GM23338 (cell line): Measurements from ENCODE around the gene C2orf66. TPM values are rescaled to one million over a fixed set of nuclear protein-coding genes. Genes with fewer than 3 reads are reported as not detected.

ENCODE experiments used
- ATAC-seq: fragments of 200-7000 bp; cut with Tn5 transposase; 3 replicates; pipeline ENCODE4 v1.9.1; 2020
- DNase-seq: peaks from one replicate; pipeline ENCODE4 v3.0.0-alpha.2; 2015; ENCODE audit warnings: low spot score
- H2AFZ ChIP-seq: fragments of 200-600 bp; sonication (generic); 2 replicates; pipeline ENCODE4 v1.8.0; 2016; ENCODE audit warnings: antibody characterized with exemption, mild to moderate bottlenecking, moderate library complexity
- H3F3A ChIP-seq: fragments of 200-600 bp; sonication (generic); replicated peaks from 2 replicates; pipeline ENCODE4 v1.8.0; 2017; ENCODE audit warnings: antibody characterized with exemption, mixed run types, low read depth
- H3K27ac ChIP-seq: fragments of 200-600 bp; sonication (generic); 2 replicates; pipeline ENCODE4 v1.6.1; 2016; ENCODE audit warnings: low read depth
- H3K27me3 ChIP-seq: fragments of 200-600 bp; sonication (generic); 2 replicates; pipeline ENCODE4 v1.8.0; 2016; ENCODE audit warnings: mild to moderate bottlenecking, mixed run types, moderate library complexity; ENCODE audit not compliant: insufficient read depth
- H3K36me3 ChIP-seq: fragments of 200-600 bp; sonication (generic); 2 replicates; pipeline ENCODE4 v1.8.0; 2016; ENCODE audit warnings: mild to moderate bottlenecking; ENCODE audit not compliant: insufficient read depth
- H3K4me1 ChIP-seq: fragments of 200-600 bp; sonication (generic); 2 replicates; pipeline ENCODE4 v1.8.0; 2016; ENCODE audit warnings: mild to moderate bottlenecking, moderate library complexity; ENCODE audit not compliant: insufficient read depth
- H3K4me2 ChIP-seq: fragments of 200-600 bp; sonication (generic); 2 replicates; pipeline ENCODE4 v1.7.1; 2017; ENCODE audit warnings: mixed run types
- H3K4me3 ChIP-seq: fragments of 200-600 bp; sonication (generic); 2 replicates; pipeline ENCODE4 v1.6.1; 2016; ENCODE audit warnings: mixed run types
- H3K79me2 ChIP-seq: fragments of 200-600 bp; sonication (generic); replicated peaks from 2 replicates; pipeline ENCODE4 v1.8.0; 2017; ENCODE audit warnings: mild to moderate bottlenecking; ENCODE audit not compliant: insufficient read depth
- H3K9me2 ChIP-seq: fragments of 200-600 bp; sonication (generic); 2 replicates; pipeline ENCODE4 v1.8.0; 2017; ENCODE audit not compliant: insufficient read depth
- H4K20me1 ChIP-seq: fragments of 200-600 bp; sonication (generic); replicated peaks from 2 replicates; pipeline ENCODE4 v1.8.0; 2017; ENCODE audit warnings: mild to moderate bottlenecking; ENCODE audit not compliant: insufficient read depth
- H3K27ac Mint-ChIP-seq: 2 replicates; pipeline ENCODE4 v1.8.0; 2020; ENCODE audit warnings: inconsistent platforms, mild to moderate bottlenecking, moderate library complexity, mixed read lengths
- H3K27me3 Mint-ChIP-seq: 3 replicates; pipeline ENCODE4 v1.8.0; 2022; ENCODE audit warnings: low read depth, mild to moderate bottlenecking, moderate library complexity, mixed read lengths, inconsistent platforms; ENCODE audit not compliant: insufficient read depth, poor library complexity
- H3K36me3 Mint-ChIP-seq: 3 replicates; pipeline ENCODE4 v1.8.0; 2021; ENCODE audit warnings: low read depth, mild to moderate bottlenecking, inconsistent platforms, moderate library complexity, mixed read lengths
- H3K4me1 Mint-ChIP-seq: 3 replicates; pipeline ENCODE4 v1.8.0; 2020; ENCODE audit warnings: mild to moderate bottlenecking, inconsistent platforms, mixed read lengths
- H3K4me3 Mint-ChIP-seq: 3 replicates; pipeline ENCODE4 v1.8.0; 2021; ENCODE audit warnings: moderate library complexity, mild to moderate bottlenecking, inconsistent platforms, mixed read lengths
- H3K9me3 Mint-ChIP-seq: 3 replicates; pipeline ENCODE4 v1.8.0; 2020; ENCODE audit warnings: moderate library complexity, mild to moderate bottlenecking, inconsistent platforms, mixed read lengths
- EZH2 ChIP-seq: fragments of 200-600 bp; sonication (generic); IDR thresholded peaks from one replicate; pipeline ENCODE4 v1.8.0; 2017; ENCODE audit warnings: antibody characterized with exemption, mild to moderate bottlenecking, low read depth; ENCODE audit not compliant: unreplicated experiment
- JUNB ChIP-seq: IDR thresholded peaks from one replicate; pipeline ENCODE4 v1.6.1; 2016; ENCODE audit warnings: antibody characterized with exemption; ENCODE audit not compliant: unreplicated experiment
- POLR2AphosphoS5 ChIP-seq: IDR thresholded peaks from 2 replicates; pipeline ENCODE4 v1.6.1; 2016; ENCODE audit warnings: antibody characterized with exemption, low read depth
- REST ChIP-seq: IDR thresholded peaks from one replicate; pipeline ENCODE4 v1.6.1; 2018; ENCODE audit warnings: antibody characterized with exemption; ENCODE audit not compliant: unreplicated experiment
- STAT1 ChIP-seq: IDR thresholded peaks from one replicate; pipeline ENCODE4 v1.6.1; 2016; ENCODE audit warnings: antibody characterized with exemption; ENCODE audit not compliant: unreplicated experiment
- ZNF114 ChIP-seq: fragments of 250-450 bp; sonication (Bioruptor Pico); IDR thresholded peaks from 2 replicates; pipeline ENCODE4 v1.5.0; 2020; ENCODE audit warnings: mild to moderate bottlenecking, moderate library complexity
- ZNF331 ChIP-seq: fragments of 250-450 bp; sonication (Bioruptor Pico); IDR thresholded peaks from 2 replicates; pipeline ENCODE4 v1.5.0; 2020; ENCODE audit warnings: low read depth, mild to moderate bottlenecking, moderate library complexity
- polyA plus RNA-seq: library from polyadenylated mRNA; unstranded; fragments of >200 nt; fragmentation: Nextera tagmentation; extraction: Ambion mirVana; gene quantifications from 2 replicates; pipeline ENCODE4 v1.2.1, GENCODE V29; 2016
- total RNA-seq: library from RNA; depleted of rRNA; stranded (reverse); fragments of >200 nt; shearing (Covaris generic); gene quantifications from 2 replicates; pipeline ENCODE4 v1.2.3, GENCODE V29; 2014
- TF ChIP-seq, protein P1 (sequence below): IDR thresholded peaks from 2 replicates; pipeline ENCODE4 v1.6.1; 2016; ENCODE audit warnings: antibody characterized with exemption
- TF ChIP-seq, protein P2 (sequence below): fragments of 250-450 bp; sonication (Bioruptor Pico); IDR thresholded peaks from 2 replicates; pipeline ENCODE4 v1.5.0; 2020; ENCODE audit warnings: mild to moderate bottlenecking, moderate library complexity

Gene C2orf66
- total and polyA plus RNA-seq, 2 experiments from 2014 or later = not detected

DNA sequence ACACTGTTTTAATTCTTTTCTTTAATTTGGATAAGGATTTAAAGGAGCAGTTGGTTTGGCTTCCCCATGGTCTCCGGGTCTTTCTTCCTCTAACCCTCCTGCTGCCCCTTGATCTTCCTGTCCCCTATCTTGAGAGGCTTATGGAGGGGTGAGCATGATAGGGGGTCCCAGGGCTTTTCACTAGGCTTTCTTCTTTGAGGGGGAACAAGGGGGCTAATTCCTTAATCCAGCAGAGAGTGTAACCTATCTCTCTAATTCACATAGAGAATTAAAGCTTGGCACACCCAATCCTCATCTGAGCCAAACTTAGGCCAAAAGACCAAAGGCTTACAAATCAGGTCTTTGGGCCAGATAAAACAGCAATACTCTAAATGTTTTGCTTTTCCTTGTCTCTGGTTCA lies 21.5 kb upstream of the C2orf66 start:
- Histone ChIP-seq H4K20me1 (no peaks in the 10 kb centered on the region), H3K79me2 (no peaks in the 10 kb centered on the region), H3F3A (no peaks in the 10 kb centered on the region), H3K4me2 (no peak overlapping the region), H3K4me1 (no peaks in the 10 kb centered on the region), H3K4me3 (no peak overlapping the region), H3K27me3 (no peaks in the 10 kb centered on the region), H3K27ac (0 out of 2 replicates have a peak overlapping the region, but pooled peaks have one; percentile 20), H3K36me3 (no peaks in the 10 kb centered on the region), H3K9me2 (no peaks in the 10 kb centered on the region), H2AFZ (no peak overlapping the region)
- TF ChIP-seq EZH2 = no peak
- TF ChIP-seq JUNB = no peak
- TF ChIP-seq STAT1 = no peak
- no peak for TF ChIP-seq POLR2AphosphoS5
- TF ChIP-seq REST = no peak
- no peak for TF ChIP-seq ZNF114 (CRISPR knock-in tag)
- TF ChIP-seq, protein P1, sequence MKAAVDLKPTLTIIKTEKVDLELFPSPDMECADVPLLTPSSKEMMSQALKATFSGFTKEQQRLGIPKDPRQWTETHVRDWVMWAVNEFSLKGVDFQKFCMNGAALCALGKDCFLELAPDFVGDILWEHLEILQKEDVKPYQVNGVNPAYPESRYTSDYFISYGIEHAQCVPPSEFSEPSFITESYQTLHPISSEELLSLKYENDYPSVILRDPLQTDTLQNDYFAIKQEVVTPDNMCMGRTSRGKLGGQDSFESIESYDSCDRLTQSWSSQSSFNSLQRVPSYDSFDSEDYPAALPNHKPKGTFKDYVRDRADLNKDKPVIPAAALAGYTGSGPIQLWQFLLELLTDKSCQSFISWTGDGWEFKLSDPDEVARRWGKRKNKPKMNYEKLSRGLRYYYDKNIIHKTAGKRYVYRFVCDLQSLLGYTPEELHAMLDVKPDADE = no peak
- TF ChIP-seq ZNF331 (CRISPR knock-in tag) = no peak
- TF ChIP-seq, protein P2, sequence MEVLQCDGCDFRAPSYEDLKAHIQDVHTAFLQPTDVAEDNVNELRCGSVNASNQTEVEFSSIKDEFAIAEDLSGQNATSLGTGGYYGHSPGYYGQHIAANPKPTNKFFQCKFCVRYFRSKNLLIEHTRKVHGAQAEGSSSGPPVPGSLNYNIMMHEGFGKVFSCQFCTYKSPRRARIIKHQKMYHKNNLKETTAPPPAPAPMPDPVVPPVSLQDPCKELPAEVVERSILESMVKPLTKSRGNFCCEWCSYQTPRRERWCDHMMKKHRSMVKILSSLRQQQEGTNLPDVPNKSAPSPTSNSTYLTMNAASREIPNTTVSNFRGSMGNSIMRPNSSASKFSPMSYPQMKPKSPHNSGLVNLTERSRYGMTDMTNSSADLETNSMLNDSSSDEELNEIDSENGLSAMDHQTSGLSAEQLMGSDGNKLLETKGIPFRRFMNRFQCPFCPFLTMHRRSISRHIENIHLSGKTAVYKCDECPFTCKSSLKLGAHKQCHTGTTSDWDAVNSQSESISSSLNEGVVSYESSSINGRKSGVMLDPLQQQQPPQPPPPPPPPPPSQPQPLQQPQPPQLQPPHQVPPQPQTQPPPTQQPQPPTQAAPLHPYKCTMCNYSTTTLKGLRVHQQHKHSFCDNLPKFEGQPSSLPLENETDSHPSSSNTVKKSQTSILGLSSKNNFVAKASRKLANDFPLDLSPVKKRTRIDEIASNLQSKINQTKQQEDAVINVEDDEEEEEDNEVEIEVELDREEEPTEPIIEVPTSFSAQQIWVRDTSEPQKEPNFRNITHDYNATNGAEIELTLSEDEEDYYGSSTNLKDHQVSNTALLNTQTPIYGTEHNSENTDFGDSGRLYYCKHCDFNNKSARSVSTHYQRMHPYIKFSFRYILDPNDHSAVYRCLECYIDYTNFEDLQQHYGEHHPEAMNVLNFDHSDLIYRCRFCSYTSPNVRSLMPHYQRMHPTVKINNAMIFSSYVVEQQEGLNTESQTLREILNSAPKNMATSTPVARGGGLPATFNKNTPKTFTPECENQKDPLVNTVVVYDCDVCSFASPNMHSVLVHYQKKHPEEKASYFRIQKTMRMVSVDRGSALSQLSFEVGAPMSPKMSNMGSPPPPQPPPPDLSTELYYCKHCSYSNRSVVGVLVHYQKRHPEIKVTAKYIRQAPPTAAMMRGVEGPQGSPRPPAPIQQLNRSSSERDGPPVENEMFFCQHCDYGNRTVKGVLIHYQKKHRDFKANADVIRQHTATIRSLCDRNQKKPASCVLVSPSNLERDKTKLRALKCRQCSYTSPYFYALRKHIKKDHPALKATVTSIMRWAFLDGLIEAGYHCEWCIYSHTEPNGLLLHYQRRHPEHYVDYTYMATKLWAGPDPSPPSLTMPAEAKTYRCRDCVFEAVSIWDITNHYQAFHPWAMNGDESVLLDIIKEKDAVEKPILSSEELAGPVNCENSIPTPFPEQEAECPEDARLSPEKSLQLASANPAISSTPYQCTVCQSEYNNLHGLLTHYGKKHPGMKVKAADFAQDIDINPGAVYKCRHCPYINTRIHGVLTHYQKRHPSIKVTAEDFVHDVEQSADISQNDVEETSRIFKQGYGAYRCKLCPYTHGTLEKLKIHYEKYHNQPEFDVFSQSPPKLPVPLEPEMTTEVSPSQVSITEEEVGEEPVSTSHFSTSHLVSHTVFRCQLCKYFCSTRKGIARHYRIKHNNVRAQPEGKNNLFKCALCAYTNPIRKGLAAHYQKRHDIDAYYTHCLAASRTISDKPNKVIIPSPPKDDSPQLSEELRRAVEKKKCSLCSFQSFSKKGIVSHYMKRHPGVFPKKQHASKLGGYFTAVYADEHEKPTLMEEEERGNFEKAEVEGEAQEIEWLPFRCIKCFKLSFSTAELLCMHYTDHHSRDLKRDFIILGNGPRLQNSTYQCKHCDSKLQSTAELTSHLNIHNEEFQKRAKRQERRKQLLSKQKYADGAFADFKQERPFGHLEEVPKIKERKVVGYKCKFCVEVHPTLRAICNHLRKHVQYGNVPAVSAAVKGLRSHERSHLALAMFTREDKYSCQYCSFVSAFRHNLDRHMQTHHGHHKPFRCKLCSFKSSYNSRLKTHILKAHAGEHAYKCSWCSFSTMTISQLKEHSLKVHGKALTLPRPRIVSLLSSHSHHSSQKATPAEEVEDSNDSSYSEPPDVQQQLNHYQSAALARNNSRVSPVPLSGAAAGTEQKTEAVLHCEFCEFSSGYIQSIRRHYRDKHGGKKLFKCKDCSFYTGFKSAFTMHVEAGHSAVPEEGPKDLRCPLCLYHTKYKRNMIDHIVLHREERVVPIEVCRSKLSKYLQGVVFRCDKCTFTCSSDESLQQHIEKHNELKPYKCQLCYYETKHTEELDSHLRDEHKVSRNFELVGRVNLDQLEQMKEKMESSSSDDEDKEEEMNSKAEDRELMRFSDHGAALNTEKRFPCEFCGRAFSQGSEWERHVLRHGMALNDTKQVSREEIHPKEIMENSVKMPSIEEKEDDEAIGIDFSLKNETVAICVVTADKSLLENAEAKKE (CRISPR knock-in tag) = no peak
- ATAC-seq (no peak), DNase-seq (no peak)
- H3K4me3 Mint-ChIP-seq = no peak overlapping the region
- H3K4me1 Mint-ChIP-seq = peaks cover 4% of the 10 kb centered on the region; the same call in 2 of the 3 replicates
- no peaks in the 10 kb centered on the region for H3K36me3 Mint-ChIP-seq
- H3K27ac Mint-ChIP-seq = no peak overlapping the region
- H3K9me3 Mint-ChIP-seq = no peaks in the 10 kb centered on the region
- H3K27me3 Mint-ChIP-seq = no peaks in the 10 kb centered on the region
